Body of pancreas (tissue), 4 donors: Measurements from ENCODE around the gene POGZ.

Experiments
- CTCF ChIP-seq, 7 experiments: fragments of 450-650 bp in 4 of 7; fragments of 200-600 bp in 3 of 7; sonication (generic) in 3 of 7; IDR thresholded peaks; one replicate each; pipeline ENCODE4 v1.5.1; 2016 to 2019; ENCODE audit warnings: antibody characterized with exemption in 7 of 7
- POLR2A ChIP-seq, 3 donors: fragments of 450-650 bp; IDR thresholded peaks; one replicate each; pipeline ENCODE4 v1.6.1; 2016; ENCODE audit warnings: antibody characterized with exemption in 3 of 3, mild to moderate bottlenecking in 2 of 3

GRCh38 chr1:151416231-151416630, 43.1 kb downstream of the POGZ start:
- no peak for TF ChIP-seq CTCF (IDR thresholded peaks at IDR 0.05)
- no peak for TF ChIP-seq POLR2A (IDR thresholded peaks at IDR 0.05)
